ENCODE results near the gene PALS1.

PALS1 gene

GRCh38 chr14:67240168-67240932 is 885 bp upstream of the PALS1 start:
- Mint-ChIP-seq H3K27ac (peak overlapping the region; percentile 54), H3K4me1 (ENCODE audit: low read depth) (peaks cover 25% of the 10 kb centered on the region), H3K4me3 (peak overlapping the region; percentile 90), H3K9me3 (ENCODE audit: low read depth) (no peaks in the 10 kb centered on the region), H3K27me3 (no peaks in the 10 kb centered on the region), H3K36me3 (no peaks in the 10 kb centered on the region)

- H3K27ac Mint-ChIP-seq, result peak overlapping the region; percentile 87
- no peaks in the 10 kb centered on the region for H3K27me3 Mint-ChIP-seq
- H3K4me1 Mint-ChIP-seq (ENCODE audit: low read depth), result peaks cover 27% of the 10 kb centered on the region
- no peaks in the 10 kb centered on the region for H3K36me3 Mint-ChIP-seq
- H3K4me3 Mint-ChIP-seq, result peak overlapping the region; percentile 90
- H3K9me3 Mint-ChIP-seq (ENCODE audit: low read depth), result no peaks in the 10 kb centered on the region
Measured at GRCh38 chr14:67240978-67241410, 241 bp upstream of the PALS1 start.

- peak overlapping the region; percentile 90 for H3K4me3 Mint-ChIP-seq
- H3K36me3 Mint-ChIP-seq, result no peaks in the 10 kb centered on the region
- H3K4me1 Mint-ChIP-seq (ENCODE audit: low read depth), result peaks cover 27% of the 10 kb centered on the region
- H3K27ac Mint-ChIP-seq, result peak overlapping the region; percentile 25
- no peaks in the 10 kb centered on the region for H3K27me3 Mint-ChIP-seq
- H3K9me3 Mint-ChIP-seq (ENCODE audit: low read depth), result no peaks in the 10 kb centered on the region
Measured at GRCh38 chr14:67242168-67242420, 859 bp downstream of the PALS1 start.

- H3K4me1 Mint-ChIP-seq (ENCODE audit: low read depth), result peaks cover 35% of the 10 kb centered on the region
- no peak overlapping the region for H3K27ac Mint-ChIP-seq
- no peak overlapping the region for H3K4me3 Mint-ChIP-seq
Measured at GRCh38 chr14:67245104-67245503, 3.9 kb downstream of the PALS1 start.

GRCh38 chr14:67251573-67252226 is 10.5 kb downstream of the PALS1 start:
- Mint-ChIP-seq H3K4me1 (ENCODE audit: low read depth) (peaks cover 25% of the 10 kb centered on the region), H3K4me3 (no peak overlapping the region), H3K27ac (no peak overlapping the region), H3K9me3 (ENCODE audit: low read depth) (no peaks in the 10 kb centered on the region), H3K27me3 (no peaks in the 10 kb centered on the region), H3K36me3 (peaks cover 3% of the 10 kb centered on the region)

More at GRCh38 chr14:67245104-67245503, 3.9 kb downstream of the PALS1 start:
- no peaks in the 10 kb centered on the region for H3K27me3 Mint-ChIP-seq
- no peaks in the 10 kb centered on the region for H3K9me3 Mint-ChIP-seq (ENCODE audit: low read depth)
- H3K36me3 Mint-ChIP-seq, result no peaks in the 10 kb centered on the region

- H3K27me3 Mint-ChIP-seq, result no peaks in the 10 kb centered on the region
- no peak overlapping the region for H3K27ac Mint-ChIP-seq
- no peaks in the 10 kb centered on the region for H3K9me3 Mint-ChIP-seq (ENCODE audit: low read depth)
- peaks cover 18% of the 10 kb centered on the region for H3K4me1 Mint-ChIP-seq (ENCODE audit: low read depth)
- H3K36me3 Mint-ChIP-seq, result peaks cover 3% of the 10 kb centered on the region
- no peak overlapping the region for H3K4me3 Mint-ChIP-seq
Measured at GRCh38 chr14:67253076-67253635, 11.9 kb downstream of the PALS1 start.

GRCh38 chr14:67257906-67258305 is 16.7 kb downstream of the PALS1 start:
- no peaks in the 10 kb centered on the region for H3K27me3 Mint-ChIP-seq

GRCh38 chr14:67260965-67261364 is 19.7 kb downstream of the PALS1 start:
- Mint-ChIP-seq H3K4me3 (no peak overlapping the region), H3K27ac (no peak overlapping the region), H3K9me3 (ENCODE audit: low read depth) (no peaks in the 10 kb centered on the region), H3K4me1 (ENCODE audit: low read depth) (peaks cover 9% of the 10 kb centered on the region), H3K27me3 (no peaks in the 10 kb centered on the region), H3K36me3 (peaks cover 7% of the 10 kb centered on the region)

More at GRCh38 chr14:67257906-67258305, 16.7 kb downstream of the PALS1 start:
- peaks cover 5% of the 10 kb centered on the region for H3K36me3 Mint-ChIP-seq
- H3K9me3 Mint-ChIP-seq (ENCODE audit: low read depth), result no peaks in the 10 kb centered on the region
- peaks cover 12% of the 10 kb centered on the region for H3K4me1 Mint-ChIP-seq (ENCODE audit: low read depth)
- no peak overlapping the region for H3K27ac Mint-ChIP-seq
- H3K4me3 Mint-ChIP-seq, result no peak overlapping the region

- Mint-ChIP-seq H3K36me3 (peaks cover 7% of the 10 kb centered on the region), H3K27me3 (no peaks in the 10 kb centered on the region), H3K27ac (no peak overlapping the region), H3K4me1 (ENCODE audit: low read depth) (peaks cover 18% of the 10 kb centered on the region), H3K4me3 (no peak overlapping the region), H3K9me3 (ENCODE audit: low read depth) (no peaks in the 10 kb centered on the region)
Measured at GRCh38 chr14:67263499-67264149, 22.4 kb downstream of the PALS1 start.

- Mint-ChIP-seq H3K9me3 (ENCODE audit: low read depth) (no peaks in the 10 kb centered on the region), H3K27ac (no peak overlapping the region), H3K36me3 (peaks cover 5% of the 10 kb centered on the region), H3K4me1 (ENCODE audit: low read depth) (peaks cover 21% of the 10 kb centered on the region), H3K4me3 (no peak overlapping the region), H3K27me3 (no peaks in the 10 kb centered on the region)
Measured at GRCh38 chr14:67265131-67265530, 23.9 kb downstream of the PALS1 start.

- Mint-ChIP-seq H3K27ac (no peak overlapping the region), H3K4me3 (no peak overlapping the region), H3K4me1 (ENCODE audit: low read depth) (peaks cover 18% of the 10 kb centered on the region), H3K27me3 (no peaks in the 10 kb centered on the region), H3K36me3 (peaks cover 19% of the 10 kb centered on the region), H3K9me3 (ENCODE audit: low read depth) (no peaks in the 10 kb centered on the region)
Measured at GRCh38 chr14:67267576-67268328, 26.5 kb downstream of the PALS1 start.

GRCh38 chr14:67268426-67269150 is 27.4 kb downstream of the PALS1 start:
- H3K4me3 Mint-ChIP-seq, result no peak overlapping the region
- H3K27me3 Mint-ChIP-seq, result no peaks in the 10 kb centered on the region
- peaks cover 22% of the 10 kb centered on the region for H3K36me3 Mint-ChIP-seq
- no peak overlapping the region for H3K27ac Mint-ChIP-seq
- H3K9me3 Mint-ChIP-seq (ENCODE audit: low read depth), result no peaks in the 10 kb centered on the region
- peaks cover 15% of the 10 kb centered on the region for H3K4me1 Mint-ChIP-seq (ENCODE audit: low read depth)

- Mint-ChIP-seq H3K36me3 (peaks cover 23% of the 10 kb centered on the region), H3K27me3 (no peaks in the 10 kb centered on the region), H3K4me1 (ENCODE audit: low read depth) (peaks cover 12% of the 10 kb centered on the region), H3K27ac (no peak overlapping the region), H3K9me3 (ENCODE audit: low read depth) (no peaks in the 10 kb centered on the region), H3K4me3 (no peak overlapping the region)
Measured at GRCh38 chr14:67269298-67270060, 28.2 kb downstream of the PALS1 start.
